Measurements from ENCODE around the gene ALOXE3.
A peak's percentile ranks its signal among the peaks of the same experiment; 100 is the strongest.

Gene ALOXE3

DNA sequence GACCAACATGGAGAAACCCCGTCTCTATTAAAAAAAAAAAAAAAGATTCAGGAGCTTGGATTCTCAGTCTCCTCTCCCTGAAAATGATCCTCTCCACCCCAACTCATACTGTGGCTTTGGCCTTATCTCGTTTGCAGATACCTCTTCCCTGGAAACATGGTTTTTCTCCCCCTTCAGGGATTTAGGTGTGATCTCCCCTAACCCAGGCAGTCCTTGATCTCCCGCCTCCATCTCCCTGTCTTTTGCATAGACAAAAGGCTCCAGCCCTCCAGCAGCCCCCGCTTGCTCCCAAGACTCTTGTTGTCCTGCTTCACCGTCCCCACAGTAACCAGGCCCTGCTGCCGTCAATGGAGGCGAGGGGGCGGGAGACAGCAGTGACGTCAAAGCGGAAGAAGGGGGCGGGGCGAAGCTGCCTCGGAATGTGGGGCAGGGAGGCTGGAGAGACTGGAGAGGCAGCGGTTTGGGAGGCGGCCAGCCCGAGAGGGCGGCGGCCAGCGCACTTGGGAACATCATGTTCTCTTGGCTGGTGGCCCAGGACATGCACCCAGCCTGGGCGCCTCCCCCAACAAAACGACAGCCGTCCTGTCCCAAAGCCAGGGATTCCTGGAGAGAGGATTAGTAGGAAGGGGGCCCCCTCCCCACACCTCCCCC lies 35.8 kb upstream of the ALOXE3 start:
- peak; percentile 80 for DNase-seq

DNA sequence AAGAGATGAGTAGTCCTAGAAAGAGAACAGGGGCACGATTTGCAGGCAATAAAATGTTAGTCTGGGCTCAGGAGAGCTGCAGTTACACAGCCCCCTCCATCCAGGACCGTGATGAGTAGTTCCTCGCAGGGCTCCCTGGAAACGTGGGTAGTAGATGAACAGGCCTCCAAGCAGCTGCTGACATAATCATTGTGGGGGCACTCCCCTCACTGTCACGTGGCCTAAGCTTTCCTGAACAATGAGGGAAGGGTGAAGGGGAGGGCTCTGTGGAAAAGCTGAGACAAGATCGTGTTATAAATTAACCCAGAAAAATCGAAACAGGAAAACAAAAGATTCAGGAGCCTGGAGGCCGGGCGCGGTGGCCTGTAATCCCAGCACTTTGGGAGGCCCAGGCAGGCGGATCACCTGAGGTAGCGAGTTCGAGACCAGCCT lies 35.2 kb upstream of the ALOXE3 start:
- no peak for DNase-seq

DNA sequence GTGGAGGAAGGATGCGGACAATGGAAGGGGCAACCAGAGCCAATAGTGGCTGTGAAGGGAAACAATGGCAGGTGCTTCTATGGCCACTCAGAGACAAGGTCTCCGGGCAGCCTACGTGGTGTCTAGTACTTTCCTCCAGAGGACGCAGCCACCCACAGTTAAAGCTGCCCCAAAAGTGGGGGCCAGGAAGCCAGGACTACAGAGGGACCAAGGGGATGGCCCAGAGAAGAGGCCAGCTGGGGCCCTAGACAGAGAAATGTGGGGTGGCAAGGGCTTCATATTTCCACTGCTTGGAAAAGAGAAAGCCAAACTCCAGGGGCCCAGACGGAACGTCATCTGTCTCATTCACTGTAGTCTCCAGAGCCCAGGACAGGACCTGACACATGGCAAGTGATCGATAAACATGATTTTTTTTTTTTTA lies 34.7 kb upstream of the ALOXE3 start:
- DNase-seq: no peak

DNA sequence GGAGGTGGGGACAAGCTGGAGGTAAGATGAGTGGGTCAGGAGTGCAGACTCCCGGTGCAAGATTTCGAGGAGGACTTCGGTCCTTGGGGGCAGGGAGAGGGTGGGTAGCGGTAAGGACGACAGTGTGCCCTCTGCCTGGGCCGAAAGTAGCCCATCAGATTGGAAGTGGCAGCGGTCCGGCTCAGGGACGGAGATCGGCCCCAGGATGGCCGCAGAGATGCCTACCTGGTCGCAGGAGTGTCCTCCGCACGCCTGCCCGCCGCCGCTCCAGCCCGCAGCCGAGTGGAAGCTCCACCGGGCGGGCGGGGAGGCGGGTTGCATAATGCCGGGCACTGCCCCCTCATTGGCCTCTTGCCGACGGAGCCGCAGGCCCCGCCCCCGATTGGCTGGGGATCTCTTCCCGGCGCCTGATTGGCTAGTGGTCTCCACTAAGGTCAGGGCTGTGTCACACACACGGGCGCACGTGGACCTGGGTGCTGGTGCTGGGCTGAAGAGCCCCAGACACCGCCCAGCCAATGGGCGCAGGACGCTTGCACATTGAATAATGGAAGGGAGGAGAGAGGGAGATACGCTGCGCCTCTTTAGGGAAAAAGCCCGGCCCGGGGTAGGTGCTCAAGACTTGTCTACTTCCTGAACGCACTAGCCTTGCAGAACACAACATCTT lies 33.9 kb upstream of the ALOXE3 start, which contains the start of gene PER1:
PER1 (minus strand) TSS at position 293 of the 664 bp plus-strand sequence. CDS start 1,698 bp downstream, outside the sequence.
- DNase-seq: peak; percentile 78

DNA sequence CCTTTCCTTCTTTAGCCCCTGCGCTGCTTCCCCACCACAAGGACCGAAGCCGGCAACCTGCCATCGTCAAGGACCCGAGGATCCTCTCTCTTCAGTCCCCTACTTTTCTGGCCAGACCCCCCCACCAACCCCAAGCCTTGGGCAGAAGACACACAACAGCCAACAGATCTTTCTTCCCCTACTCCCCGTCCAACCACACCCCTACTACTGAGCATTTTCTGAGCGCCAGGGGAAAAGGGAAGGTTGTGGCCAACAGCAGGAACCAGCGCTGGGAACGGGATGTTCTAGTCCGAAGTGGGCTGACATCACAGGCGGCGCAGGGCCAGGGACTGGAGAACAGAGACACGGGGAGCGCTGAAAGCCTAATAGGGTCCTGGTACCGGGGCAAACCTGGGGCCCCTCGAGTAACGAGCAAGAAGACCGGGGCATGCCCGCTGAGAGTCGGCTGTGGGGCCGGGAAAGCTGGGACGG lies 33.4 kb upstream of the ALOXE3 start:
- DNase-seq: no peak

DNA sequence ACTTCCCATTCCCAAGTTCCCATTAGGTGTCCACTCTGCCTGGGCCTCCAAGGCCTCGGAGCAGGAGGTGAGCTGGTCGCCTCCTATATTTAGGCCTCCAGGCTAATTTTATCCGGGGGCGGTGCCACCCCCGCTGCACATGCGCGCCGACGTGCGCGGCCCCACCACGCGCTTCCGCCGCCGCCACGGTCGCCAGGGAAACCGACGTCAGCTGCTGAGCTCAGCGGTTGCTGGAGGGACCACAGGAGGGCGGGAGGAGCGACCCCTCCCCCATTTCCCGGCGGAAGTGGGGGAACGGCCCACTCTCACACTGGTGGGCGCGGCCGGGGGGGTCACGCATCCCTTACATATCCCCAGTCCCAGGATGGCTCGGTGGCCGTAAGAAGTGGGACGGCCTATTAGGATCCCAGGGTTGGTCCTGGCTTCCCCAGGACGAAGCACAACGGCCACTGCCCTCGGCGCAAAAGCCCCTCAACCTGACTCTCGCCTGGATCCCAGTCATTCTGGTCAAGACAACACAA lies 32.9 kb upstream of the ALOXE3 start:
- DNase-seq: peak; percentile 85

DNA sequence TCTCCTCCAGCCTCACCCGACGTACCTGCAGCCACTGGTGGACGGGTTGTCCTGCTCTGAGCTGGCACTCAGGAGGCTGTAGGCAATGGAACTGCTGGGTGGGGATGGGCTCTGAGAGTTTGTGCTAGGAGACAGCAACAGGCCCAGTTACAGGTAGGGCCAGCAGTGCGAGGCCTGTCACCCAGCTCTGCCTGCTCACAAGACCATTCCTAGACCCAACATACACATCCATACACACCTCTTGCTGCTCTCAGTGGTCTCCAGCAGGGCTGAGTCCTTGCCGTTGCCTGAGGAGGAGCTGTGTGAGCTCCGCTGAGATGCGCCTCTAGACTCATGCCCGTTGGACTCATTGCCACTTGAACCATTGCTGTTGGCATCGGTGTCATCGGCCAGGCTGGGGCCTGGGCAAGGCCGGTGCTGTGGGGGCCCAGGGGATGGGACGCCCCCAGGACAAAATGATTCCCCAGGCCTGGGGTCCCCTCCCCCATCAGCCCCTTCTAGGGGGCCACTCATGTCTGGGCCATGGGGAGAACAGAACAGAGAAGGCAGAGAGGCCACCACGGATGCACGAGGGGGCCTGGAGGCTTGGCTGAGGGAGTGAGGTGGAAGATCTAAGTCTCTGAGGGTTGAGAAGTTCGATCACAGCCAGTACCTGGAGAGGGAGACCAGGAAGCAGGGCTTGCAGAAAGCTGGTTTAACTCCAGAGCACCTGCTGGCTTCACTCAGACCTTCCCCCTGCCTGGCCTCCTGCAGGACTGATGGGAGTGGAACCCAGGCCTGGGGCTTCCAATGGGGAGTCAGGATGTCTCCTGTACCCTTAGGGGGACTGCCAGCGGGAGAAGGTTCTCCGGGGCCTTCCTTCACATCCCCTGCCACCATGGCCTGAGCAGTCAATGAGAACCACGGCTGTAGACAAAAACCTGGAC lies 32.1 kb upstream of the ALOXE3 start:
- no peak for DNase-seq

DNA sequence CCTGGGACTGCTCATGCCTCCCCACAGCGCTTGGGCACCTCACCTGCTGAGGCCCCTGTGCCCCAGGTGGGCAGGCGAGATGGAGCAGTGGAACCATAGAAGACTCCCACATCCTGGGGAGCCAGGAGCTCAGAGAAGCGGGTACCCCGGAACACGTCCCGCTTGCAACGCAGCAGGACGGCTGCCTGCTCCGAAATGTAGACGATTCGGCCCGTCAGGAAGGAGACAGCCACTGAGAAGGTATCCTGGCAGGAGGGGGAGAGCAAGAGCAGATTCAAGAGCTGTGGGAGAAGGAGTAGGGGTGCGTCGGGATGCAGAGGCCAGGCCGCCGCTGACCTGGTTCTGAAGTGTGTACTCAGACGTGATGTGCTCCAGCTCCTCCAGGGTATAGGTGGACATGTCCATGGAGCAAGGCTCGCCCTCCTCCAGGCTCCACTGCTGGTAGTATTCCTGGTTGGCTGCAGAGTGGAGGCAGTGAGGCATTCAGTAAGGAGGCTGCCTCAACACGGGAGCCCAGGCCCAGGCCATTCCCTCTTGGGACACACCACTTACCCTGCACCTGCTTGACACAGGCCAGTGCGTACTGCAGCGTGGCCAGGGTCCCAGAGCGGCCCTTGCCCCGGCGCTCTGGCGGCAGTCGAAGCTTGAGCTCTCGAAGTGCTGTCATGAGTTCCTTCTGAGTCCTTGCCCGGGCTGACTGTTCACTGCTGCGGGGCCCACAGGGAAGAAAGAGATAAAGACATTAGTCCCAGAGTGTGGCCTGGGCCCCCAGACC lies 31.3 kb upstream of the ALOXE3 start:
- no peak for DNase-seq

DNA sequence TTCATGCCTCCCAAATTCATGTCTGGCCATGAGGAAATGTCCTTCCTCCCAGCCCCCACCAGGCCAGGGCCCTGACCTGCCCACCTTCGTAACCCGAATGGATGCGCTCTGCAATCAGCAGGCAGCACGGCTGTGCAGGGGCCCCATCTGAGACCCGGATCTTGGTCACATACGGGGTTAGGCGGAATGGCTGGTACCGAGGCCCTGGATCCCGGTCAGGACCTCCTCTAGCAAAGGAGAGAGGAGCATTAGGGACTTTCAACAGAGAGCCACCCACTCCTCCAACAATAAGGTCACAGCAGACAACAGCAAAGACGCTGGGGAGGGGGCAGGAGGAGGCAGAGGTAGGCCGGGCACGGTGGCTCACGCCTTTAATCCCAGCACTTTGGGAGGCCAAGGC lies 30.2 kb upstream of the ALOXE3 start:
- DNase-seq: no peak

DNA sequence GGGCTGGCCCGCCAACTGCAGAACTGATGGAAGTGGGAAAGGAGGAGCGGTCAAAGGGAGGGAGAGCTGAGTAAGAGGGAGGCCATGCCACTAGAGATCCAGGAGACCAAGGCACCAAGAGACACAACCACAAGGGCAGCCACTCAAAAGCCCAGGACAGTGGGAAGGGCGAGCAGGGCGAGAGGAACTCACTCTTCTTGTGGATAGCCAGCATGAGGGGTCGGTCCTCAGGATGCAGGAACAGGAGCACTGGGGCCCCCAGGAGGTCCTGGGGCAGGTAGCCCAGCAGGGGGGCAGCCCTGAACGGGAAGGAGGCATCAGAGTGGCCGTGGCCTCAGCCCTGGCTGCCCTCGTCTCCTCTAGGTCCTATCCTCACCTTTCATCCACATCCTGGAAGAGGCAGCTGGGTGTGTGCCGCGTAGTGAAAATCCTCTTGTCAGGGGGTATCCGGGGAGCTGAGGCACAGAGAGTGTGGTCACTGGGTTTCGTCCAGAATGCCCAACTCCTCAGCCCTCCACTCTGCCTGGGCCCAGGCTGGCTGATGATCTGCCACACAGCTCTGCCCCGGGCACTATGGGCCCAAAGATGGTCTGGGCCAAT lies 29.6 kb upstream of the ALOXE3 start:
- DNase-seq: no peak

DNA sequence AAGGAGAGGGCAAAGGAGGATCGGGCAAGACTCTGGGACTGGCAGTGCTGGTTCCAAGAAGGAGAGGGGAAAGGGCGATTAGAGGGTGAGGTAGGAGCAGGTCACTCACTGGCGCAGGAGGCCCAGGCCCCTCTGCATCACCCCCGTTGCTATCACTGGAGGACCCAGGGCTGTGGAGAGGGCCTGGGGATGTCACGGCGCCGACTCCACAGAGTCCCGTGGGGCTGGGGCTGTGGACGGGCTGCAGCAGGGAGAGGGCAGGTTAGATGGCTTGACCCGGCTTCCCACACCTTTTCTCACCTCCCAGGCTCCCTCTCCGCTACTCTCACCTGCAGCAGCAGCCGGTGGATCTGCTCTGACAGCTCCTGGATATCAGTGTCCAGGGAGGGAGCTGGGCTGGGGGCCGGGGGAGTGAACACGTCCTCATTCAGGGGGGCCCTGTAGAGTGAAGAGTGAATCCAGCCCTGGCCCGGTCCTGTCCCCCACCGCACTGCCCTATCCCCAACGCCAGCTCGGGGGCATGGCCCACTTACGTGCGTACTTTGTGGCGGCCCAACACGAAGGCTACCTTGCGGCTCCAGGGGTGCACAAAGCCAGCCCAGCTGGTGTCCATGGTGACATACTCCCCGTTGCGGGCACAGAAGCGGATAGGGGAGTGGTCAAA lies 29.0 kb upstream of the ALOXE3 start:
- DNase-seq: no peak

DNA sequence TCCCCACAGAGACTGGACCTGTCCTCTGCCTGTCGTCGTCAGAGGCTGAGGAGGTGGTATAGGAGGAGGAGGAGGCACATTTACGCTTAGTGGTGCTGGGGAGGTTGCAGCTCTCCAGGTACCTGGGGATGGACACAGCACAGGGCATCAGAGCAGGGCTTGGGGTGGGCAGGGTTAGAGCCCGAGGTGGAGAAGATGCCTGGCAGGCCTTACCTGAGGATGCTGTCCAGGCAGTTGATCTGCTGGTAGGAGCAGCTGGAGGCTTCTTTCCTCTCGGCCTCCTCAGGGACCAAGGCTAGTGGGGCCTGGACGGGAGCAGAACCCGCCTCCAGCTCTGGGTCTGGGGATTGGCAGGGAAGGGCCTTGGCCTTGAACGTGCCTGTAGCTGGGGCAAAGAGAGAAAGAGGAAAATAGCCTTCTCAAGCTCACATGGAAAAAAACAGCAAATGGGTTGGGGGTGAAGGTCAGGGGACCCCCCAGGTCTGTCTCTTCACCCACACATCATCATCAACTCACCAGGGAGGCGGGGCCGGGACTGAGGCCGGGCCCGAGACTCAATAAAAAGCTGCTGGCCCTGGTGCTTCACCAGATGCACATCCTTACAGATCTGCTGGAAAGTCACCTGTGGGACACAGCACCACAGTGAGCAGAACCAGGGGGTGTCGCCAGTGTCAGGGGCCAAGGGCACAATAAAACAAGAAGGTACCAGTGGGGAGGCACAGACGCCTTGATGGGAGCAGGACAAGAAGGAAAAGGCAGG lies 28.2 kb upstream of the ALOXE3 start:
- no peak for DNase-seq

DNA sequence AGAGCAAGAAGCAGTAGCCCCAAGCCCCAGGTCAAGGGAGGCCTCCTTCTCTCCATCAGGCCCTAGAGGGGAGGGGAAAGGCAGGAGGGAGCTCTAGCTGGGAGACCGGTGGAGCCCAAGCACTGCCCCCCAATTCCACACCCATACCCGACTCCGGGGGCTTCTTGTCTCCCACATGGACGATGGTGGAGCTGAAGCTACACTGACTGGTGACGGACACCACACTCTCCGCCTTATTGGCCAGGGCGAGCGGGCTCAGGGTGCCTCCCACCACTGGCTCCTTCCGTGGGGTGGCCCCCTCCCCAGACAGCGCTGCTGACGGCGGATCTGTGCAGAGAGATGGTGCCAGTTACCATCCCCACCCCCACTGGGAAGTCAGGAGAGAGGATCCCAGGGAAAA lies 27.5 kb upstream of the ALOXE3 start:
- no peak for DNase-seq

DNA sequence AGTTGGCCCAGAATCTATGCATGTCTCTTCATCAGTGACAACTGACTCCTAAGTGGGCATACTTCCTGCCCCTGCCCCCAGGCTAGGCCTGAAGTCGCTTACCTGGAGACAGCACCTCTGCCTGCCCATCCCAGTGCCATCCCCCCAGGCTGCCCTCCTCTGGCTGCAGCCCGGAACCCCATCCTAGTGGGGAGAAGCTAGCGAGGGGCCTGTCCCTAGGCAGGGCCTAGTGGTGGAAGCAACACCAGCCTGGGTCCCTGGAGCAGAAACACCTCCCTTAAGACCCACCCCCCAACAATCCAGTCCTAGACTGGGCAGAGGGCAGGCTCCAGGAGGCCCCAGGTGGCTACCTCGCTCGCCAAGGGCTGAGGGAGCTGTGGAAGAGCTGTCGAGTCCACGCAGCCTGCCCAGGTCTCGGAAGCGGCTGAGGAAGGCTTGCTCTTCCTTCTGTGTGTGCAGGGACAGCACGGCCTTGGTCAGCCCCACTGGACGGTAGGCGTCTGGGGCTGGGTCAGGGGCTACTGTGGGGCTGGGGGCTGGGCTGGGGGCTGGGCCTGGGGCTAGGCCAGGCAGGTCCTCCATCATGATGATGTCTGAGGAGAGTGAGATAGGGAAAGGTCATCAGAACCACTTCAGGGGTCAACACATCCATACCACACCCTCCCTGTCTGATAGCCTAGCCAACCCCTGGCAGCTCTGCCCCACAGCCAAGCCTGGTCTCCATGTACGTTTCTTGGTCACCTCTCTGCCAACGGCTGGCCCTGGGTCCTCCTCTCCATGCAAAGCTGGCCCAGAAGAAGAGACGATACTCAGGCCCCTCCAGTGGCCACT lies 26.3 kb upstream of the ALOXE3 start:
- no peak for DNase-seq

DNA sequence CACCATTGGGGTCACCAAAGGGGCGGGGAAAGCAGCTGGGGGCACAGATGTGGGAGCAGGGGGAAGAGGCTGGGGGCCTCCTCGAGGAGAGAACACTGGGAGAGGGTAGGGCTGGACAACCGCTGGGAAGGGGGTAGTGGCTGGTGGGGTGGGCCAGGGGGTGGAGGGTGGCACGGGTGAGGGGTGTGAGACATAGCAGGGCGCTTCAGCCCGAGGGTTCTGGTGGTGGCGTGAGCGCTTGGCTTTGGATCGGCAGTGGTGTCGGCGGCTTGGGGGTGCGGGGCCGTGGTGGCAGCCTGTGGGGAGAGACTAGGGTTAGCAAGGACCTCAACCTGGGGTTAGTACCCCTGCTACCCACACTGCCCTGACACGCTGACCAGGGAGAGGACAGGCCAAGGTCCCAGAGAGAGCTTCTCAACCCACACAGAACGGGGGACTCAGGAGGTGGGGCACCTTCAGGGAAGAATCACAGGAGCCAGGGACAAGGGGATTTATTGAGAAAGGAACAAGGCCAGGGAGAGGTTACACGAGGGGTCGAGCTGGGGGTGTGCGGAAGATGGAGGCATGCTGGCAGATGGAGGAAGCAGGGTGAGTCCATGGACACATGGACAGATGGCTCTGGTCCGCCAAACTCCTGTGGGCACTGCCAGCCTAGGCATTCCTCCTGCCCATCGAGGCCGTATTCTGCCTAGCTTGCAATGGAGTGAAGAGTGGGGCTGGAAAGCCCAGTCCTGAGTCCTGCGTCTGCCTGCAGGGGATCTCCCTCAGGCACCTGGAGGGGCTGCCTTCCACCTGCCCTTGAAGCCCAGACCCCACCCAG lies 25.5 kb upstream of the ALOXE3 start:
- no peak for DNase-seq

DNA sequence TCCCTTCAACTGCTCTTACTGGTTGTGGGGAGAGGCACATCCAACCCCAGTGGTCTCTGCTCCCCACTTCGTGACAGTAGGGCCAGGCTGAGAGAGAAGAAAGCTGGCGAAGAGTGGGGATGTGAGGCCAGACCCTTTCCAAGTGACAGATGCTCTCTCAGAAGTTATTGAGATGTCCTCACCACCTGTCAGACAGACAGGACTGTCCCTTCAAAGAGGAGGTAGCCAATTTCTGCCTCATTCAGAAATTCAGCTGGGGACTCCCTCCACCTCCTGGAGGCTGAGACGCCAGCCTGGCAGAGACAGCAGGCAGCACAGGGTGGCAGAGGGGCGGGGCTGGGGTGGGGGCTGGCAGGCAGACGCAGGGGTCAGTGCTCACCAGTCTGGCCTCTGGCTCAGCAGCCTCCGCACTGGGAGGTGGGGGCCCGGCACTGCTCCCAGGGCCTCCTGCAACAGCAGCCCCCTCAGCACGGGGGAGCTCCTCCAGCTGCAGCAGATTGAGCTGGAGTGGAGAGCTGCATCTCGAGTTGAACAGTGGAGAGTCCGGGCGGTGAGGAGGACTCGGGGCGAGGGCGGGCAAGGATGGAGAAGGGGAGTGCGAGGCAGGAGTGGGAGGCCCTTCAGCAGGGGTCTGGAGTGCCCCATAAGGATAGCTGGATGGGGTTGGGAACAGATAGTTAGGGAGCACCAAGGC lies 24.7 kb upstream of the ALOXE3 start:
- DNase-seq: no peak

DNA sequence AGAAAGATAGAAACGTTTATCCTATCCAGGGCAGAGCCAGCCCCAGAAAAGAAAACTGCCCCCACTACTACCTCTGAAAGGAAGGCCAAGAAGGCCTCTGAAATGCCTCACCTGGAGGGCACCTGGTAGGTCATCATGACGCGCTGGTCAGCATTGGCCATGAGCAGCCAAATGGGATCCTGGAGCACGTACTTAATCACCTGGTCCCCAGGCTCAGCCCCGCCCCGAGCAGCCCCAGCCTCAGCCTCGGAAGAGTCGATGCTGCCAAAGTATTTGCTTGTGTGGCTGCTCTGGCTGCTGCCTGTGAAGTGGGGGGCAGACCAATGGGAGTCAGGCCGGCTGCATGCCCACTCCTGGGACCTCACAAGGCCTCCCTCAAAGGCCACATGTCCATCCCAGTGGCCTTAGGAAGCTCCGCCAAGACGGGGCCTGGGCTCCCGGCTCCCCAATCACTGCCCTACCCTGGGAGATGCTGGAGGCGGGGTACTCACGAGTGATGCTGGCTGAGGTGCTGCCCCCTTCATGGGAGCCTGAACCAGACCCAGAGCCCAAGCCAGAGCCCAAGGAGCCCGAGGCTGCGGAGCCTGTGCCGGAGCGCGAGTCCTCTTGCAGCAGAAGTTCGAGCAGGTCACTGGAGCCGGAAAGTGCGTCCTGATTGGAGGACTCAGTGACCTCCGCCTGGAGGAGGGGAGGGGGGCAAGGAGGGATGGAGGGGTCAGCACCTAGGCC lies 24.0 kb upstream of the ALOXE3 start:
- DNase-seq: no peak
